CD4-positive, alpha-beta T cell treated with Interleukin-17A for 1 hour (primary cell): ENCODE measurements around the gene SLC2A4.
"Not testable (repeated sequence)": the region's sequence is repeated elsewhere in the genome, so short reads cannot be mapped to it uniquely, and the experiment has no call there.

Experiments used
- DNase-seq: peaks from one replicate; pipeline ENCODE4 v3.0.0-alpha.2; 2020

Gene SLC2A4

GRCh38 chr17:7327056-7327455 lies 45.5 kb downstream of the SLC2A4 start:
- DNase-seq, result no peak

- no peak for DNase-seq
Observed at GRCh38 chr17:7327501-7327900, 46.0 kb downstream of the SLC2A4 start.

- no peak for DNase-seq
Observed at GRCh38 chr17:7328009-7328408, 46.5 kb downstream of the SLC2A4 start.

- peak; percentile 53 for DNase-seq
Observed at GRCh38 chr17:7328840-7329373, 47.4 kb downstream of the SLC2A4 start, which contains the start of gene NEURL4. NEURL4 (minus strand) TSS chr17:7329335; CDS start chr17:7329312, 23 bp downstream.

GRCh38 chr17:7329374-7329996 lies 48.0 kb downstream of the SLC2A4 start:
- DNase-seq, result peak; percentile 98

GRCh38 chr17:7329997-7330637 lies 48.6 kb downstream of the SLC2A4 start:
- peak; percentile 86 for DNase-seq

- no peak for DNase-seq
Observed at GRCh38 chr17:7330638-7331015, 49.1 kb downstream of the SLC2A4 start.

- no peak for DNase-seq
Observed at GRCh38 chr17:7332111-7332510, 50.6 kb downstream of the SLC2A4 start.

GRCh38 chr17:7332600-7333069 lies 51.1 kb downstream of the SLC2A4 start:
- peak; percentile 73 for DNase-seq

- DNase-seq, result no peak
Observed at GRCh38 chr17:7334938-7335538, 53.5 kb downstream of the SLC2A4 start.

- DNase-seq, result not testable (repeated sequence)
Observed at GRCh38 chr17:7335765-7336164, 54.2 kb downstream of the SLC2A4 start.

- peak; percentile 88 for DNase-seq
Observed at GRCh38 chr17:7336240-7337175, 55.0 kb downstream of the SLC2A4 start, which contains the start of gene ACAP1. ACAP1 (plus strand) TSS chr17:7336529; CDS start chr17:7336735, 206 bp downstream.

GRCh38 chr17:7337600-7337999 lies 56.1 kb downstream of the SLC2A4 start:
- not testable (repeated sequence) for DNase-seq
